Fibroblast of lung (primary cell): ENCODE results near the gene ERBB4. TPM values are rescaled to one million over a fixed set of nuclear protein-coding genes. Genes with fewer than 3 reads are reported as not detected.

Source experiments
- DNase-seq, 2 donors: peaks; one replicate each; pipeline versions ENCODE4 v3.0.0 to v3.0.0-alpha.2; 2010; ENCODE audit warnings: low read depth in 2 of 2
- H2AFZ ChIP-seq: 2 replicates; pipeline ENCODE4 v1.5.1; 2012; ENCODE audit warnings: low read length, control low read depth, inconsistent platforms
- H3K27ac ChIP-seq: 2 replicates; pipeline ENCODE4 v1.5.1; 2011; ENCODE audit warnings: low read length, control low read depth; ENCODE audit not compliant: insufficient read depth
- H3K27me3 ChIP-seq: 2 replicates; pipeline ENCODE4 v1.5.1; 2011; ENCODE audit warnings: mild to moderate bottlenecking, low read length; ENCODE audit not compliant: control insufficient read depth, insufficient read depth
- H3K36me3 ChIP-seq: 2 replicates; pipeline ENCODE4 v1.5.1; 2011; ENCODE audit warnings: low read length; ENCODE audit not compliant: control insufficient read depth, insufficient read depth
- H3K4me1 ChIP-seq: 2 replicates; pipeline ENCODE4 v1.5.1; 2011; ENCODE audit warnings: low read length; ENCODE audit not compliant: control insufficient read depth, insufficient read depth; ENCODE audit errors: extremely low read depth
- H3K4me2 ChIP-seq: 2 replicates; pipeline ENCODE4 v1.5.1; 2011; ENCODE audit warnings: low read length, control low read depth; ENCODE audit not compliant: insufficient read depth; ENCODE audit errors: extremely low read depth
- H3K4me3 ChIP-seq, 4 experiments: fragments of 200-600 bp in 1 of 4; sonication (generic) in 1 of 4; replicated peaks in 1 of 4; 2 replicates each; pipeline ENCODE4 v1.5.1; 2011 to 2016; ENCODE audit warnings: low read length in 4 of 4, low read depth in 3 of 4, mild to moderate bottlenecking in 3 of 4, control low read depth in 2 of 4, inconsistent platforms in 1 of 4, mixed read lengths in 1 of 4; ENCODE audit not compliant: insufficient read depth in 1 of 4; ENCODE audit errors: control extremely low read depth in 1 of 4
- H3K79me2 ChIP-seq: 2 replicates; pipeline ENCODE4 v1.5.1; 2012; ENCODE audit warnings: mild to moderate bottlenecking, low read length, inconsistent platforms; ENCODE audit not compliant: control insufficient read depth, insufficient read depth
- H3K9ac ChIP-seq: 2 replicates; pipeline ENCODE4 v1.5.1; 2011; ENCODE audit warnings: mild to moderate bottlenecking, low read length, control low read depth; ENCODE audit not compliant: insufficient read depth
- H3K9me3 ChIP-seq: 2 replicates; pipeline ENCODE4 v1.5.1; 2012; ENCODE audit warnings: low read depth, low read length; ENCODE audit not compliant: control insufficient read depth, insufficient read depth
- H4K20me1 ChIP-seq: 2 replicates; pipeline ENCODE4 v1.5.1; 2011; ENCODE audit warnings: low read length; ENCODE audit not compliant: control insufficient read depth, insufficient read depth; ENCODE audit errors: extremely low read depth
- CTCF ChIP-seq, 2 donors: IDR thresholded peaks in 1 of 2; conservative IDR thresholded peaks in 1 of 2; 1 replicate in 1 of 2; 2 replicates in 1 of 2; pipeline ENCODE4 v1.5.1; 2011 to 2012; ENCODE audit warnings: low read length in 2 of 2, control low read depth in 1 of 2, inconsistent platforms in 1 of 2, low read depth in 1 of 2, mild to moderate bottlenecking in 1 of 2
- EZH2 ChIP-seq: IDR thresholded peaks from 2 replicates; pipeline ENCODE4 v1.5.1; 2012; ENCODE audit warnings: low read length, control low read depth, mild to moderate bottlenecking; ENCODE audit errors: missing control alignments
- polyA plus RNA-seq, 2 donors: library from polyadenylated mRNA; depleted of rRNA in 1 of 2; stranded (reverse) in 1 of 2; unstranded in 1 of 2; fragments of >200 nt; gene quantifications; 2 replicates each; pipeline ENCODE4 v1.2.1, GENCODE V29; 2011 to 2012; ENCODE audit warnings: missing spikeins in 1 of 2
- total RNA-seq: library from RNA; depleted of rRNA; stranded (reverse); fragments of >200 nt; gene quantifications from 2 replicates; pipeline ENCODE4 v1.2.1, GENCODE V29; 2014

ERBB4 gene
- total and polyA plus RNA-seq, 2 donors (not counting 1 experiment from before 2014, with no cell fraction given), result 0.08 to 0.17 TPM

DNA sequence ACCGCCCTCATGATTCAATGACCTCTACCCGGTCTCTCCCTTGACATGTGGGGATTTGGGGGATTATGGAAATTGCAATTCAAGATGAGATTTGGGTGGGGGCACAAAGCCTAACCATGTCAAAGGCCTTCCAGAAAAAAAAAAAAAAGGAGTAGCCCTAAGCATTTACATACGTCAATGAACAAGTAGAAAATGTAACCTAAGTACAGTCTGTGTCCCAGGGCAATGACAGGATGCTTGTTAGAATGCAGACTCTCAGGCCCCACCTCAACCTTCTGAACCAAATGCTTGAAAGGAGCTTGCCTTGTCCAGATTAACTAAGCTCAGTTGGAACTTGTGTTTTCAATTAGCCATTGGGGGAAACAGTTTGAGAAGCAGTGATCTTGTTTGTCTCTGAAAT lies 1180.1 kb downstream of the ERBB4 start:
- no peak overlapping the region for H3K9ac ChIP-seq
- H3K27ac ChIP-seq, result no peak overlapping the region
- H3K36me3 ChIP-seq, result no peaks in the 10 kb centered on the region
- H2AFZ ChIP-seq, result no peak overlapping the region
- no peaks in the 10 kb centered on the region for H3K27me3 ChIP-seq
- H3K4me3 ChIP-seq, result no peak overlapping the region
- TF ChIP-seq EZH2, result no peak
- H3K79me2 ChIP-seq, result no peaks in the 10 kb centered on the region
- no peak overlapping the region for H3K4me2 ChIP-seq
- H3K9me3 ChIP-seq, result no peaks in the 10 kb centered on the region
- no peak for DNase-seq
- H3K4me1 ChIP-seq, result no peaks in the 10 kb centered on the region
- H4K20me1 ChIP-seq, result no peaks in the 10 kb centered on the region

GRCh38 chr2:211354481-211354880 lies 1184.1 kb downstream of the ERBB4 start:
- TF ChIP-seq EZH2 (no peak), CTCF (conservative IDR thresholded peaks at IDR 0.05 in 1 of 2, IDR thresholded peaks at IDR 0.05 in 1 of 2; ENCODE audit: low read depth in 1 of 2, low read length in 2 of 2) (no peak)
- Histone ChIP-seq H4K20me1 (no peaks in the 10 kb centered on the region), H3K36me3 (no peaks in the 10 kb centered on the region), H3K79me2 (no peaks in the 10 kb centered on the region), H3K4me3 (no peak overlapping the region), H3K27ac (no peak overlapping the region), H3K9me3 (no peaks in the 10 kb centered on the region), H3K4me2 (no peak overlapping the region), H3K9ac (no peak overlapping the region), H2AFZ (no peak overlapping the region), H3K4me1 (no peaks in the 10 kb centered on the region), H3K27me3 (no peaks in the 10 kb centered on the region)
- DNase-seq, result no peak

- H4K20me1 ChIP-seq, result no peaks in the 10 kb centered on the region
- peak in 1 of 2 donors; percentile 1 for DNase-seq
These were observed 1186.6 kb downstream of the ERBB4 start for GRCh38 chr2:211351987-211352386.

More at GRCh38 chr2:211351987-211352386, 1186.6 kb downstream of the ERBB4 start:
- no peak overlapping the region for H3K9ac ChIP-seq
- H3K4me1 ChIP-seq, result no peaks in the 10 kb centered on the region
- no peaks in the 10 kb centered on the region for H3K9me3 ChIP-seq
- no peaks in the 10 kb centered on the region for H3K27me3 ChIP-seq
- H3K4me3 ChIP-seq, result no peak overlapping the region
- no peak overlapping the region for H2AFZ ChIP-seq
- no peak for TF ChIP-seq CTCF (conservative IDR thresholded peaks at IDR 0.05 in 1 of 2, IDR thresholded peaks at IDR 0.05 in 1 of 2; ENCODE audit: low read depth in 1 of 2, low read length in 2 of 2)
- no peak for TF ChIP-seq EZH2
- H3K36me3 ChIP-seq, result no peaks in the 10 kb centered on the region
- no peak overlapping the region for H3K27ac ChIP-seq
- no peak overlapping the region for H3K4me2 ChIP-seq
- H3K79me2 ChIP-seq, result no peaks in the 10 kb centered on the region
